HG03575 (cell line): ENCODE results near the gene SPG11.
"Not testable (repeated sequence)": the region's sequence is repeated elsewhere in the genome, so short reads cannot be mapped to it uniquely, and the experiment has no call there.

ENCODE experiments used
- ATAC-seq: cut with Tn5 transposase; IDR thresholded peaks from one replicate; pipeline ENCODE4 v1.9.1; 2021; ENCODE audit not compliant: unreplicated experiment, insufficient number of reproducible peaks, low FRiP score; ENCODE audit errors: extremely low read depth

SPG11 gene

GRCh38 chr15:44663410-44664308 is at the start of gene SPG11:
TSS of gene SPG11 (minus strand) at chr15:44663662. CDS start at chr15:44663647, 15 bp downstream.
- ATAC-seq = peak; percentile 35

- ATAC-seq = no peak
These were observed 49.0 kb upstream of the SPG11 start for GRCh38 chr15:44712346-44713005.

- ATAC-seq = no peak
These were observed 48.4 kb upstream of the SPG11 start for GRCh38 chr15:44711743-44712345.

- peak; percentile 82 for ATAC-seq
These were observed 47.8 kb upstream of the SPG11 start, which contains the start of the genes B2M and PATL2 for GRCh38 chr15:44711096-44711742. TSS of gene B2M (plus strand) at chr15:44711517. CDS start at chr15:44711547, 30 bp downstream. TSS of gene PATL2 (minus strand) at chr15:44711323. CDS start at chr15:44676490, 34,833 bp downstream.

GRCh38 chr15:44710236-44711095 is 47.0 kb upstream of the SPG11 start:
- no peak for ATAC-seq

- ATAC-seq = no peak
These were observed 43.6 kb upstream of the SPG11 start for GRCh38 chr15:44706946-44707636.

GRCh38 chr15:44706401-44706800 is 42.9 kb upstream of the SPG11 start:
- ATAC-seq = no peak

- no peak for ATAC-seq
These were observed 42.5 kb upstream of the SPG11 start for GRCh38 chr15:44705986-44706385.

GRCh38 chr15:44700676-44701075 is 37.2 kb upstream of the SPG11 start:
- ATAC-seq = not testable (repeated sequence)

- no peak for ATAC-seq
These were observed 35.2 kb upstream of the SPG11 start for GRCh38 chr15:44698641-44699040.

- no peak for ATAC-seq
These were observed 33.6 kb upstream of the SPG11 start for GRCh38 chr15:44697014-44697413.

GRCh38 chr15:44695294-44695693 is 31.8 kb upstream of the SPG11 start:
- ATAC-seq = no peak

- ATAC-seq = no peak
These were observed 31.0 kb upstream of the SPG11 start for GRCh38 chr15:44694416-44694815.

- no peak for ATAC-seq
These were observed 29.2 kb upstream of the SPG11 start for GRCh38 chr15:44692659-44693058.

GRCh38 chr15:44690245-44690644 is 26.8 kb upstream of the SPG11 start:
- ATAC-seq = not testable (repeated sequence)

- not testable (repeated sequence) for ATAC-seq
These were observed 25.9 kb upstream of the SPG11 start for GRCh38 chr15:44689318-44689717.

GRCh38 chr15:44682809-44683682 is 19.6 kb upstream of the SPG11 start:
- ATAC-seq = not testable (repeated sequence)
